Cortex of kidney (tissue), 1 donor: ENCODE results near the gene XPNPEP1.

Experiments
- DNase-seq: peaks from one replicate; lab custom pipeline; 2025; lab: John Stamatoyannopoulos, UW

Gene XPNPEP1

DNA sequence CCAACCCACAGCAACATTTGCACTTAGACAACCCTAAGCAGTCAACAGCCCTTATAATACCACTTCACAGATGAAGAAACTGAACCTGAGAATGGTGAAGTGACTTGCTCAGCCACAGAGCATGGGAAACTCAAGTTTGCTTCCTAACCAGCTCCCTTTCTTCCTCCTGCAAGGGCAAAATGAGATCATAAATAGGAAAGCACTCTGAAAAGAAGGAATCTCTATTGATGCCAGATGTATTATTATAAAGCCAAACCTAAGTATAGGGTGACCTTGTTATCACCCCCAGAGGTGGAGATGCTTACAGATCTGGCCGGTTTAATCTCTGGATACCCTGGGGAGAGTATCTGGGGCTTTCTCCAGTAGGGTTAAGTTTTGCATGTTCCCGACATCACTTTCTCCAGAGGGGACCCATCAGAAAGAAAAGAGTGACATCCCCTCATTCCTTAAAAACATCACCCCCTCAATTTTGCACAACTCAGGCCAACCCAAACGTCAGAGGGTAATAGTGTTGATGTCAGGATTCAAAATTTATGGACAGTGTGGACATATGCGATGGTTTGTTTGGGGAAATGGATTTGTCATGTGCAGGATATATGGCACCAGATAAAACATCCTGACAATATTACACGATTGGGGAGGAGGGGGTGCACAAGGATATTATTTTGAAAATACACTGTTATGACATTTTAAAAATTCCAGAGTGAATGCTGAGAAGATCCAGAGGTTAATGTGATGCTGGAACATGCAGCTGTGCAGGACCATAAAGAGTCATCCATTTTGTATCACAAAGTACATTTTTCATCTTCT is 24.0 kb upstream of the XPNPEP1 start:
- DNase-seq, result no peak

DNA sequence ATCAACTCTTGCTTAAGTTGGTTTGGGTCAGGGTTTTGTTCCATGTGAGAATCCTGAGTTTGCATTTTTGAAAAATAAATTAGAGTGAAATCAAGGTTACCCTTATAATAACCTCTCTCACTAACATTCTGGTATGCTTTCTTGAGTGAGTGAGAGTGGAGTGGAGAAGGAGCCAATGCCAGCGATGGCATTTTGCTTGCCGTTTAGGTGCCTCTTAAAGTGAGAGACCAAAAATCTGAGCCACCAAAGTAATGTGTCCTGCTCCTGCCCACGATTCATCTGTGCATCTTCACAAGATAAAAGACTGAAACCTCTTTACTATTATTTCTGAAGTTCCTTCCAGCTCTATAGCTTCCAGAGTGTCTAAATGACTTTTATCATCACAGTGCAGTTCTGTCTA is 23.4 kb upstream of the XPNPEP1 start:
- DNase-seq, result no peak

- DNase-seq, result no peak
These were observed 22.3 kb upstream of the XPNPEP1 start for GRCh38 chr10:109945473-109946177.

DNA sequence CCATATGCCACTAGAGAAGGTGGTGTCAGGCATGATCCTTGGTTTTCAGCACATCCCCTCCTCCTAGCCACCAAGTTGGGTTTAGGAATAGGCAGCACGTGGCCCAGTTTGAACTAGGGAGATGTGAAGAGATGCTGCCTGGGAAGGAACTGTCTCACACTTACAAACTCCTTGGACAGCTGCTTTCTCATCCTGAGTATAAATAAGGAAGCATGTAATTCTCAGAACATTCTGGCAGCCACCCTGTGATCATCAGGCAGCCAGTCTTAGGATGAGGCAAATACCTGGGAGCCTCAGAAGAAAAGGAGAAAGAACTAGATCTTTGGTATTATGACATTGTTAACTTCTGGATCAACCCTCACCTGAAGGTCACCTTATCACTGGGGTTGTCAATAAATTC is 21.3 kb upstream of the XPNPEP1 start:
- no peak for DNase-seq

- no peak for DNase-seq
These were observed 18.0 kb upstream of the XPNPEP1 start for GRCh38 chr10:109941236-109941862.

DNA sequence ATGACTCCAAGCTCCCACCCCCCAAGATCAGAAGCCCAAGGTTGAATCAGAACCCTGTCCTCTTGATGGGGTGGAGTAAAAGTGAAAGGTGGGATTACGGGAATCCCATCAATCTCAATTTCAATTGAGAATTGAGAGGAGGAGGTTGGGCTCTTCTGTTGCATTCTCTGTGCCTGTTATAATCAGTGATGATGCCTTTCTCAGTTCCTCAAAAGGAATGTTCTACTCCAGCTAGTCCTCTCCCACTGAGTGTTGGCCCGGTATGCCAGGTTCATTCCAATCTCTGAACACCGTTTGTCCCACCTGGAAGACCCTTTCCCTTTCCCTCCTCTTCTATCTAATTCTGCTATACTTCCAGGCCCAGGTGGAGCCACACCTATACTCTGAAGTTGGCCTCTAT is 17.2 kb upstream of the XPNPEP1 start:
- DNase-seq, result no peak

DNA sequence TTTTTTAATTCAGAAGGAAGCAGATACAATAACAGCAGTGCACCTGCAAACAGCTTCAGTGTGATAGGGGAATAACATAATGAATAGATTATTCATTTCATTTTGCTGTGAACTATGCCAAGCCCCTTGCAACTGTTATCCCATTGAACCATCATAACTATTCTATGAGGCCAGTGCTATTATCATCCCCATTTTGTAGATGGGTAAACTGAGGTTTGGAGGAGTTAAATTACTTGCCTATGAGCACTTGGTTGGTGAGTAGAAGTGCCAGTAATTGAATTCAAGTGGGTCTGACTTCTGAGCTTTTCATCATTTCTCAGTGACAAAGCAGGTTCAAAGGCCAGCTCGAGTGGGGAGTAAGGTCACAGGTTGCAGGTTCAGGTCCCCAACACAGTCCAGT is 16.8 kb upstream of the XPNPEP1 start:
- no peak for DNase-seq

- no peak for DNase-seq
These were observed 16.1 kb upstream of the XPNPEP1 start for GRCh38 chr10:109939315-109939961.

GRCh38 chr10:109937460-109938065 is 14.3 kb upstream of the XPNPEP1 start:
- no peak for DNase-seq

- DNase-seq, result no peak
These were observed 11.9 kb upstream of the XPNPEP1 start for GRCh38 chr10:109934958-109935793.

DNA sequence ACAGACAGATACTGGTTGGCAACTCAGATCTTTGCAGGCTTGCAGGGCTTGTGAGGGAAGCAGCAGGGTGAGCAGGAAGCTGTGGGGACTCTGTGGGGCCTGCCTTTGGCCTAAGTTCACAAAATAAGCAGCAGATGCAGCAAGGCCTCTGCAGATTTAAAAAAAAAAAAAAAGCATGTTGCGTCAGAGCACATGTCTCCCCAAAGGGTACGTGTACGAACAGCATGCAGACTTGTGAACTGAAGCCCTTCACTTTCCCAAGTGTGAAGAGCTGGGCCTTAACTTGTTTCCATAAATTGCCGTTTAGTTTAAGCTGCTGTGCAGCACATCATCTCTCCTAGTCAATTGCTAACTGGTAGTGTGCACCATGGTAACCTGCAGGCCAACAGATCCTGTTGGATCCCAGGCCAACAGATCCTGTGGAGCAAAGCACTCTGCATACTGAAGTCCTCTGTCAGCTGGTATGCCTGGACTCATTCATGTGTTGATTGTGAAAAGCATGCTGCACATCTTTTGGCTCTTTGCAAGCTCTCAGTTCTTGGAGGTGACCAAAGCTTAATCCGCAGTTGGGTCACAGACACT is 10.8 kb upstream of the XPNPEP1 start:
- DNase-seq, result no peak

GRCh38 chr10:109932968-109933367 is 9.7 kb upstream of the XPNPEP1 start:
- DNase-seq, result no peak

DNA sequence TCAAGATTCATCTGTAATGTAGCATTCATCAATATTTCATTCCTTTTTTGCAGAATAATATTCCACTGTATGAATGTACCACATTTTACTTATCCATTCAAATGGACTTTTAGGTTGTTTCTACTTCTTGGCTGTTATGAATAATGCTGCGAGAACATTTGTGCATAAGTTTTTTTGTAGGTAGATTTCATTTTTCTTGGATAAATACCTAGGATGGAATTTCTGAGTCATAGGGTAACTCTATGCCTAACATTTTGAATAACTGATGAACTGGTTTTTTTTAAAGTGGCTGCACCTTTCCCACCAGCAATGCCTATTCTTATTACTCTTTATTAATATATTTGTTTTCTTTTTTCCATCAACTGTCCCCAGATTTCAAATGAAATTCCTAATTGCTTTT is 9.1 kb upstream of the XPNPEP1 start:
- DNase-seq, result no peak

DNA sequence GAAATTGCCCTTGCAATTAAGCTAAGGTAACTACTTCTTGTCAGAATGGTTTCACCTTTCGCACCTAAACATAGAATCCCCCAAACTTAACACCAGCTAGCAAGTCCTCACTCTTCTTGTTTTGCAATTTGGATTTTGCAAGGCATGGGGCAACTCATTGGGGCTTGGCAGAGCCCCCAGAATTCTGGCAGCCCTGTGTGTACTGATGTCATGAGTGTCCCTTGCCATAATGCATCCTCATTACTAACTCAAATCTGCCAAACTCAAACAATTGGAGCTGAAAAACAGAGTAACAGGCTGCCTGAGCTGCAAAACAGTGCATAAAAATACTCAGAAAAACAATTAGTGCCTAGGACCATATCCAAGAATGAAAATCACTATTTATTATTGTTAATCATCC is 7.9 kb upstream of the XPNPEP1 start:
- DNase-seq, result no peak

DNA sequence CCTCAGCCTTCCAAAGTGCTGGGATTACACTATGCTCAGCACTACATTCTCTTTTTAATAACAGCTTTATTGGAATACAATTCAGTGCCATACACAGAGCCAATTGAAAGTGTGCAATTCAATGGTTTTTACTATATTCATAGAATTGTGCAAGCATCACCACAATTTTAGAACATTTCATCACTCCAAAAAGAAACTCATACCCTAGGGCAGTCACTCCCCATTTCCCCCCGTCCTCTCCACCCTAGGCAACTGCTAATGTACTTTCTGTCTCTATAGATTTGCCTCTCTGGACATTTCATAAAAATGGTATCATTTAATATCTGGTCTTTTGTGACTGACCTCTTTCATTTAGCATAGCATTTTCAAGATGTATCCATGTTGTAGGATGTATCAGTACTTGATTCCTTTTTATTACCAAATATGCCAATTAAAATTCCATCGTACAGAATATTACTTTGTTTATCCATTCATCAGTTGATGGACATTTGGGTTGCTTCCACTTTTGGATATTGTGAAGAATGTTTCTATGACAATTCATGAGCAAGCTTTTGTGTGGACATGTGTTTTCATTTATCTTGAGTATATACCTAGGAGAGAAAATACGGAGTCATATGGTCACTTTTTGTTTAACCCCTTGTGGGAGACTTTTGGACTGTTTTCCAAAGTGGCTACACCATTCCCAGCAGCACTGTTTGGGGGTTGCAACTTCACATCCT is 6.3 kb upstream of the XPNPEP1 start:
- no peak for DNase-seq

DNA sequence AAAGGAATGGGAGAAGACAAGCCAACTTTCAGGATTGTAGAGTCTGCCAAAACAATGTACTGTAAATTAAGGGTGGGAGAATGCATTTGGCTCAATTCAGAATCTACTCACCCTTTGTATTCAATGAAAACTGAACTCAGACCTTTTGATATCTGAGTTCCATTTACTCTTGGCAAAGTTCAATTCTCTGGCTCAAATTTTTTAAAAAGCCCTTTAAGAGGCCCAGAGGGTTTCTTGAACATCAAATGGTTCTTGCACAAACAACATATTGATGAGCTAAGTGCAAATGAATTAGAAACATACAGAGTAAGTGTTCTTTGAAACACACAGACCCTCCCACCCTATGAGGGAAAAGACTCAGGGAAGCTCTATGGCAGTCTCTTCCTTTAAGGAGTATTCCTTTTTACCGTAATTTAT is 5.2 kb upstream of the XPNPEP1 start:
- no peak for DNase-seq

DNA sequence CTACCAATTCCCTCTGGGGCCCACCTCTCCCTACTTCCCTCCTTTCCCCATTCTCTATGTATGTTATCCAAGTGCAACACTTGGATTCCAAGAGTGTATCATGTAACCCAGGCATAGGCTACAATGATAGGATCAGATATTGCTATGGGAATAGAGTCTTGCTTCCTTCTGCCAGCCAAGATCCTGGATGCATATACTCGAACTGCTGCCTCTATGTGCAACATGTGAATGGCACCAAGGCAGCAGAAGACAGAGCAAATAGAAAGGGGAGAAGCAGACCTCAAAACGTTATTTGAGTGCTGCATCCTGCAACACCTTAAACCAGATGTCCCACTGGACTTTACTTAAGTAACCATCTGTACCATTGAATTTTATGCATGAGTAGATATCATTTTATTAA is 3.5 kb upstream of the XPNPEP1 start:
- DNase-seq, result no peak

GRCh38 chr10:109926061-109926745 is 2.9 kb upstream of the XPNPEP1 start:
- DNase-seq, result no peak

GRCh38 chr10:109924967-109925620 is 1.8 kb upstream of the XPNPEP1 start:
- no peak for DNase-seq
